Fibroblast of pulmonary artery (primary cell): Measurements from ENCODE around the gene FLYWCH2.

ENCODE experiments used
- DNase-seq: peaks from one replicate; pipeline ENCODE4 v3.0.0-alpha.2; 2010; ENCODE audit warnings: low read depth
- H3K4me3 ChIP-seq: replicated peaks from 2 replicates; pipeline ENCODE4 v1.5.1; 2011; ENCODE audit warnings: low read depth, mild to moderate bottlenecking, control low read depth, low read length, moderate library complexity
- TF ChIP-seq, protein P1 (sequence below): IDR thresholded peaks from 2 replicates; pipeline ENCODE4 v1.5.1; 2011; ENCODE audit warnings: mild to moderate bottlenecking, control low read depth, low read length, inconsistent platforms; ENCODE audit errors: missing control alignments

FLYWCH2 gene

GRCh38 chr16:2910441-2910969 is 27.5 kb downstream of the FLYWCH2 start:
- no peak for DNase-seq
- no peak overlapping the region for H3K4me3 ChIP-seq
- TF ChIP-seq, protein P1, sequence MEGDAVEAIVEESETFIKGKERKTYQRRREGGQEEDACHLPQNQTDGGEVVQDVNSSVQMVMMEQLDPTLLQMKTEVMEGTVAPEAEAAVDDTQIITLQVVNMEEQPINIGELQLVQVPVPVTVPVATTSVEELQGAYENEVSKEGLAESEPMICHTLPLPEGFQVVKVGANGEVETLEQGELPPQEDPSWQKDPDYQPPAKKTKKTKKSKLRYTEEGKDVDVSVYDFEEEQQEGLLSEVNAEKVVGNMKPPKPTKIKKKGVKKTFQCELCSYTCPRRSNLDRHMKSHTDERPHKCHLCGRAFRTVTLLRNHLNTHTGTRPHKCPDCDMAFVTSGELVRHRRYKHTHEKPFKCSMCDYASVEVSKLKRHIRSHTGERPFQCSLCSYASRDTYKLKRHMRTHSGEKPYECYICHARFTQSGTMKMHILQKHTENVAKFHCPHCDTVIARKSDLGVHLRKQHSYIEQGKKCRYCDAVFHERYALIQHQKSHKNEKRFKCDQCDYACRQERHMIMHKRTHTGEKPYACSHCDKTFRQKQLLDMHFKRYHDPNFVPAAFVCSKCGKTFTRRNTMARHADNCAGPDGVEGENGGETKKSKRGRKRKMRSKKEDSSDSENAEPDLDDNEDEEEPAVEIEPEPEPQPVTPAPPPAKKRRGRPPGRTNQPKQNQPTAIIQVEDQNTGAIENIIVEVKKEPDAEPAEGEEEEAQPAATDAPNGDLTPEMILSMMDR, result no peak

GRCh38 chr16:2911638-2912329 is 28.8 kb downstream of the FLYWCH2 start, which contains the start of gene FLYWCH1:
Gene FLYWCH1 (plus strand): TSS chr16:2911931. CDS start chr16:2929686, 17,755 bp downstream.
- TF ChIP-seq, protein P1, result no peak
- H3K4me3 ChIP-seq, result peak within 1 kb of the TSS; percentile 87

GRCh38 chr16:2912330-2913199 is 29.6 kb downstream of the FLYWCH2 start:
- H3K4me3 ChIP-seq, result peak overlapping the region; percentile 87
- DNase-seq, result peak; percentile 75
- TF ChIP-seq, protein P1, result no peak

More at GRCh38 chr16:2911638-2912329, 28.8 kb downstream of the FLYWCH2 start, which contains the start of gene FLYWCH1:
- peak; percentile 99 for DNase-seq

DNA sequence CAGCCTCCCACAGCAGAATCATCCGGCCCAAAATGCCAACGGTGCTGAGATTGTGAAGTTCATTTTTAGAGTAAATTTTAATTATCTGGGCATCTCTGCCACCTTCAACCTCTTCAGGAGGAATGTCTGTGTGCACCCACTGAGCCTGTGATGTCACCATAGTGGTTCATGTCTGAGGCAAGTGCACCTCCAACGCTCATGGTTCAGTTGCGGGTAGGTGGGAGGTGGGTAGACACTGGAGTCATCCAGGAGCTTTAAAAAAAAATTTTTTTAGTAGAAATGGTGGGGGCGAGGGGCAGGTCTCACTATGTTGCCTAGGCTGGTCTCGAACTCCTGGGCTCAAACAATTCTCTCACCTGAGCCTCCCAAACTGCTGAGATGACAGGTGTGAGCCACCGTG is 30.6 kb downstream of the FLYWCH2 start:
- H3K4me3 ChIP-seq, result no peak overlapping the region
- DNase-seq, result no peak

DNA sequence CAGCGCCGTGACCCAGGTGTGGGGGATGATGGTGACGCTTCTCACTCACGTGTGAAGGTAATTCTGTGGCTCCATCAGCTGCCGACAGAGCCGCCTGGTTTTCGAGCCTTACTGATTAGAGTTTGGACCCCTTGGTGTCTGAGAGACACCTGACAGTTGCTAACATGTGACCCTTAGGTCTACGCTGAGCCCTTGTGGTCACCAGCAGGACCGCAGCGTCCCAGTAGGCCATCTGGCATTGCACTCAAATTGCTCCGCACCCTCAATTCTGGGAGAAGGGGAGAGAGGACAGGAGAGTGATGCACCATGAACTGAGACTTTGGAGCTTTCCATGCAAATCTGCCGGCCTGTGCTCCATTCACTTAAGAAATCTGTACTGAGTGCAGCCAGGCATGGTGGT is 31.2 kb downstream of the FLYWCH2 start:
- TF ChIP-seq, protein P1, result no peak
- DNase-seq, result no peak
- no peak overlapping the region for H3K4me3 ChIP-seq

More for the DNA sequence above, 30.6 kb downstream of the FLYWCH2 start:
- TF ChIP-seq, protein P1, result no peak

DNA sequence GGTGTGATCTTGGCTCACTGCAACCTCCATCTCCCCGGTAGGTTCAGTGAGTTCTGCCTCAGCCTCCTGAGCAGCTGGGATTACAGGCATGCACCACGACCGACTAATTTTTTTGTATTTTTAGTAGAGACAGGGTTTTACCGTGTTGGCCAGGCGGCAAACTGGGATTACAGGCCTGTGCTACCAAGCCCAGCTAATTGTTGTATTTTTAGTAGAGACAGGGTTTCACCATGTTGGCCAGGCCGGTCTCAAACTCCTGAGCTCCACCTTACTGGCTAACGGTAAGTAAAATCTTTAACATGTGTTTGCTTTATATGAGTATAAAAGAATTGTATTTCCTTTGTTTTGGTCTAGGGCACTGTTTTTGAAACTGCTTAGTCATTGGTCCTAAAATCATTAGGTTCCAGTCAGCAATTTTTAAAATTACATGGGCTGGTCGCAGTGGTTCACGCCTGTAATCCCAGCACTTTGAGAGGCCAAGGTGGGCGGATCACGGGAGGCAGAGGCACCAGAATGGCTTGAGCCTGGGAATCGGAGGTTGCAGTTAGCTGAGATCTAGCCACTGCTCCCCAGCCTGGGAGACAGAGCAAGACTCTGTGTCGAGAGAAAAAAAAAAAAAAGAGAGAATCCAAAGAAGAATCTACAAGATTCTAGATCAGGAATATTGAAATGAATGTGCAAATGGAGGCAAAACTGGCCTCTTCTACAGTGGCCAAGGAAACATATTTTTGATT is 32.3 kb downstream of the FLYWCH2 start:
- DNase-seq, result no peak
- TF ChIP-seq, protein P1, result no peak
- no peak overlapping the region for H3K4me3 ChIP-seq
